Right cardiac atrium (tissue), 5 donors: ENCODE measurements around the gene MYO7B. TPM values are rescaled to one million over a fixed set of nuclear protein-coding genes. Genes with fewer than 3 reads are reported as not detected.

ENCODE experiments used
- ATAC-seq, 2 donors: fragments of 200-7000 bp; cut with Tn5 transposase; one replicate each; pipeline versions ENCODE4 v1.8.0 to v1.9.1; 2020; ENCODE audit warnings: moderate library complexity in 2 of 2, mild to moderate bottlenecking in 1 of 2
- DNase-seq, 3 donors: peaks; one replicate each; pipeline ENCODE4 v3.0.0-alpha.2; 2020
- H3K27ac ChIP-seq: one replicate; pipeline ENCODE4 v1.5.1; 2013; ENCODE audit warnings: mild to moderate bottlenecking, low read length, control low read depth, moderate library complexity
- H3K27me3 ChIP-seq: one replicate; pipeline ENCODE4 v1.6.1; 2013; ENCODE audit not compliant: control insufficient read depth, insufficient read depth
- H3K4me1 ChIP-seq: one replicate; pipeline ENCODE4 v1.6.1; 2013; ENCODE audit warnings: low read length; ENCODE audit not compliant: control insufficient read depth, insufficient read depth
- H3K4me3 ChIP-seq: one replicate; pipeline ENCODE4 v1.5.1; 2013; ENCODE audit warnings: low read length, control low read depth
- H3K9me3 ChIP-seq: one replicate; pipeline ENCODE4 v1.6.1; 2013; ENCODE audit warnings: low read length; ENCODE audit not compliant: control insufficient read depth
- WGBS: extraction: QIAGEN DNeasy Blood & Tissue Kit; methylation state at CpG from one replicate; pipeline ENCODE4 v1.1.7; 2013; 5-methylcytosine and 5-hydroxymethylcytosine counted together
- intact Hi-C, 4 donors: fragments of 100-400 bp; cut with DNase I; formaldehyde crosslinking; loops; one replicate each; pipeline versions ENCODE4 v1.11.0 to v1.14.0; 2022 to 2023
- polyA plus RNA-seq: library from polyadenylated mRNA; stranded (reverse); fragments of 200-250 nt; gene quantifications from one replicate; pipeline ENCODE4 v1.2.3, GENCODE V29; 2013
- total RNA-seq, 4 donors: library from RNA; stranded (reverse); fragmentation: NEBNext Ultra II Directional; extraction: Animal tissue kit (Norgen Biotek cat#: 25700); gene quantifications; one replicate each; pipeline ENCODE4 v1.2.1, GENCODE V29; 2021
- donor health status: healthy with polysubstance abuse.
- donor health status: DM: no; HTN: yes; CAD: no.
- donor health status: DM: no; HTN: no; CAD: no.
- donor health status: DM: no; HTN: yes; CAD: no; lungs with severe emphysema.
- donor health status: DM: yes; HTN: yes; CAD: no.

Gene MYO7B
- total and polyA plus RNA-seq, 5 donors, result 0.29 to 0.81 (median 0.45) TPM

GRCh38 chr2:127623388-127624319 lies 88.2 kb downstream of the MYO7B start:
- ATAC-seq (peak in 1 of 2 donors; percentile 2), DNase-seq (peak; percentile 23 to 56 (median 37))
- intact Hi-C loops, result no loop called here
- no peaks in the 10 kb centered on the region for H3K9me3 ChIP-seq
- no peaks in the 10 kb centered on the region for H3K4me1 ChIP-seq
- WGBS, result 91% methylated on average over 38 of the region's 38 CpGs
- H3K27me3 ChIP-seq, result no peaks in the 10 kb centered on the region
- no peak overlapping the region for H3K4me3 ChIP-seq
- no peak overlapping the region for H3K27ac ChIP-seq

DNA sequence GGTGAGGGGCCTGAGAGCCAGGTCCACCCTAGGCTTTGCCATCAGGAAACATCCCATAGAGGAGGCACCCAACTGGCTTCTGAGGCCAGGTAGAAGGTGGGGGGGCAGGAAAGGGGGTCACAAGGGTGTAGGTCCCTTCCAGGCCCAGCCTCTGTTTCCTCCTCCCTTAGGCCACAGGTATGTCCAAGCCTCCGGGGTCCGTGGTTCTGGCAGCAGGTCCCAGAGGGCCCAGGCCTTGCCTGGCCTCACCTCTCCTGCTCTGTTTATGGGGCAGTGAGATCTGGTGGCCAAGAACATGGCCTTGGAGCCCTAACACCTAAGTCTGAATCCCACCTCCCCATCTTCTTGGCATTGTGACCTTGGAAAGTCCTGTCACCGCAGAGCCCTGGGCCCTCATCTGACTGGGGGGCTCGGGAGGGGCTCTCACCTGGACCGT lies 88.9 kb downstream of the MYO7B start:
- intact Hi-C loops, result no loop called here
- Histone ChIP-seq H3K4me3 (no peak overlapping the region), H3K4me1 (no peaks in the 10 kb centered on the region), H3K27ac (no peak overlapping the region), H3K9me3 (no peaks in the 10 kb centered on the region), H3K27me3 (no peaks in the 10 kb centered on the region)
- ATAC-seq, result peak in 1 of 2 donors; percentile 1
- DNase-seq, result peak in 2 of 3 donors; percentile 20 to 22
- 90% methylated on average over 5 of the region's 5 CpGs for WGBS

- peak in 1 of 2 donors; percentile 3 for ATAC-seq
- Histone ChIP-seq H3K9me3 (no peaks in the 10 kb centered on the region), H3K27me3 (no peaks in the 10 kb centered on the region), H3K4me1 (no peaks in the 10 kb centered on the region), H3K27ac (no peak overlapping the region), H3K4me3 (no peak overlapping the region)
- 79% methylated on average over 23 of the region's 23 CpGs for WGBS
- intact Hi-C loops, result no loop called here
- peak in 2 of 3 donors; percentile 28 to 35 for DNase-seq
Measured at GRCh38 chr2:127624756-127625571, 89.5 kb downstream of the MYO7B start.

GRCh38 chr2:127625572-127625951 lies 90.1 kb downstream of the MYO7B start:
- Histone ChIP-seq H3K9me3 (no peaks in the 10 kb centered on the region), H3K4me3 (no peak overlapping the region), H3K27me3 (no peaks in the 10 kb centered on the region), H3K27ac (no peak overlapping the region), H3K4me1 (no peaks in the 10 kb centered on the region)
- intact Hi-C loops, result no loop called here
- WGBS, result 91% methylated on average over 2 of the region's 2 CpGs
- DNase-seq, result peak in 2 of 3 donors; percentile 22 to 28
- no peak for ATAC-seq

DNA sequence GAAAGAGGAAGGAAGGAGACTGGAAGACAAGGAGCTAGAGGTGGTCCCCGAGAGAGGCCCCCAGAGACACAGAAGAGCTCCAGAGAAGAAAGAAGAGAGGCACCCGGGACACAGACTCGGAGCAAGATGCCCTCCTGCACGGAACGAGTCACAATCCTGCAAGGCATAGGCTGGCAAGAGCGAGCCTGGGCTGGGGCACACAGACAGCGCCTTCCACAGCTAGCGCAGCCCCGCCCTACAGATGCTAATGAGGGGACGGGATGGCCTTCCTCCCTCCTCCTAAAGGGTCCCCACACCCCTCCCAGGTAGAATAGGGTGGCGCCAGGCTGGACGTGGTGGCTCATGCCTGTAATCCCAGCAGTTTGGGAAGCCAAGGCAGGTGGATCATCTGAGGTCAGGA lies 90.7 kb downstream of the MYO7B start:
- DNase-seq (peak in 2 of 3 donors; percentile 35 to 57), ATAC-seq (no peak)
- intact Hi-C loops, result no loop called here
- Histone ChIP-seq H3K9me3 (no peaks in the 10 kb centered on the region), H3K27ac (no peak overlapping the region), H3K4me3 (no peak overlapping the region), H3K27me3 (no peaks in the 10 kb centered on the region), H3K4me1 (no peaks in the 10 kb centered on the region)
- WGBS, result 63% methylated on average over 12 of the region's 12 CpGs

- Histone ChIP-seq H3K27ac (no peak overlapping the region), H3K9me3 (no peaks in the 10 kb centered on the region), H3K27me3 (no peaks in the 10 kb centered on the region), H3K4me1 (peaks cover under 1% of the 10 kb centered on the region), H3K4me3 (no peak overlapping the region)
- DNase-seq (peak; percentile 14 to 48 (median 38)), ATAC-seq (no peak)
- intact Hi-C loops, result no loop called here
- WGBS, result 86% methylated on average over 28 of the region's 28 CpGs
Measured at GRCh38 chr2:127626917-127627739, 91.6 kb downstream of the MYO7B start.

GRCh38 chr2:127627740-127628571 lies 92.5 kb downstream of the MYO7B start:
- Histone ChIP-seq H3K27ac (no peak overlapping the region), H3K4me3 (no peak overlapping the region), H3K4me1 (peaks cover 4% of the 10 kb centered on the region), H3K27me3 (no peaks in the 10 kb centered on the region), H3K9me3 (no peaks in the 10 kb centered on the region)
- WGBS, result 82% methylated on average over 18 of the region's 18 CpGs
- ATAC-seq (no peak), DNase-seq (peak; percentile 16 to 53 (median 36))
- intact Hi-C loops, result no loop called here

DNA sequence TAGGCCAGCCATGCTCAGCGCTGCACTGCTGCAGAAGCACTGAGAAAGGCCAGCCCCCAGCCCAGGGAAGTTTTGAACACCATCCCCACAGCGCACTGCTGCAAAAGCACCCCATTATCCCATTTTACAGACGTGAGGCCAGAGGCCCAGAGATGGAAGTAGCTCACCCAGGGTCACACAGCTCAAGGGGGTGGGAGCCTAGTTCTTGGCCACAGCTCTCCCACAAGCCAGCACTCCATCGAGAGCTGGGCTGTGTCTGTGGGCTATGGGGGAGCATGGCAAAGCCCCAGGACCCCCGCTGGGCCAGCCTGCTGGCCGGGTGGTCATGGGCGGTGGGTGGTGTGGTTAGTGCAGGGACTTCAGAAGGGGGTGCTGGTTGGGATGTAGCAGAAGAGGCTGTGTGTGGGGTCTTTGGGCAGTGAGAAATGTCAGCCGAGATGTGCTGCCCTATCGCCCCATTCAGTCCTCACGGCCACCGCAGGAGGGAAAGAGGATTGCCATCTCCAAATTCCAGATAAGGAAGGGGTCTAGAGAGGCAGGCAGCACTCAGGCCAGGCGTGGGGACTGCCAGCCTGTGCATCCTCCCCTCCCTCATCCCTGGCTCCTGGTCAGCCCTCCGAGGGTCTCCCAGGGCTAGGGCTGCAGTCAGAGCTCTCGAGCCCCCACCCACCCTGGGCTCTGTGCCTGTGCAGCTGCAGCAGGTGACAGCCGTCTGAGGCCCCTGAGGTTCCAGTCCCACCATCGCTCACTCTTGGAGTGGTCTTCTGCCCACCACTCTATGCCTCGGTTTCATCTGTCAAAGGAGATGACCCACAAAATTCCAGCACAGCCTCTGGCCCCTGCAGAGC lies 93.5 kb downstream of the MYO7B start:
- Histone ChIP-seq H3K9me3 (no peaks in the 10 kb centered on the region), H3K4me1 (peaks cover 9% of the 10 kb centered on the region), H3K4me3 (no peak overlapping the region), H3K27ac (no peak overlapping the region), H3K27me3 (no peaks in the 10 kb centered on the region)
- ATAC-seq, result no peak
- intact Hi-C loops, result no loop called here
- WGBS, result 66% methylated on average over 17 of the region's 17 CpGs
- peak; percentile 13 to 49 (median 38) for DNase-seq

- Histone ChIP-seq H3K27me3 (no peaks in the 10 kb centered on the region), H3K4me1 (peaks cover 9% of the 10 kb centered on the region), H3K27ac (no peak overlapping the region), H3K9me3 (no peaks in the 10 kb centered on the region), H3K4me3 (no peak overlapping the region)
- 78% methylated on average over 9 of the region's 9 CpGs for WGBS
- DNase-seq (peak; percentile 18 to 52 (median 49)), ATAC-seq (no peak)
- intact Hi-C loops, result no loop called here
Measured at GRCh38 chr2:127629637-127630036, 94.2 kb downstream of the MYO7B start.
